A673 (cell line): Measurements from ENCODE around the gene SMC1A.

Experiments used
- EZH2 ChIP-seq: fragments of 200-600 bp; sonication (generic); IDR thresholded peaks from 2 replicates; pipeline ENCODE4 v1.6.1; 2017; ENCODE audit warnings: borderline replicate concordance, low read depth, mild to moderate bottlenecking, mixed read lengths, antibody characterized with exemption, low read length; ENCODE audit not compliant: poor library complexity, severe bottlenecking
- TF ChIP-seq, protein P1 (sequence below): fragments of 300-800, 200-600 bp; sonication (generic); conservative IDR thresholded peaks from 2 replicates; pipeline ENCODE4 v1.5.1; 2017; ENCODE audit warnings: low read depth, mild to moderate bottlenecking, antibody characterized with exemption, low read length, moderate library complexity, mixed read lengths

DNA sequence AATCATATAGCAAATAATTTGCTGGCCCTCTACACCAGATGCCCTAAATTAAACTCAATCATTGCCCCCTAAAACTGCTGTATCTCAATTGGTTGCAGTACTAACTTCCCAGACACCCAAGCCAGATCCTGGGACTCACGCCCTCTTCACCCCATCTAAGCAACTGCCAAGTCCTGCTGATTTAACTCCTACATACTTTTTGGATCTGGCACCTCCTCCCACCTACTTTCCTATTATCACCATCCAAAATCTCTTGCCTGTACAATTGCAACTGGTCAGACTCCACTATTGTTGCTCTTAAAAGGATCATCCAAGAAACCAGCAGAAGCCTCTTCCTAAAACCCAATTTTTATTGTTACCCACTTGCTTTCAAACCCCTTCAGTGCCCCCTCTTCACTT, 16.4 kb upstream of the SMC1A start:
- TF ChIP-seq, protein P1, sequence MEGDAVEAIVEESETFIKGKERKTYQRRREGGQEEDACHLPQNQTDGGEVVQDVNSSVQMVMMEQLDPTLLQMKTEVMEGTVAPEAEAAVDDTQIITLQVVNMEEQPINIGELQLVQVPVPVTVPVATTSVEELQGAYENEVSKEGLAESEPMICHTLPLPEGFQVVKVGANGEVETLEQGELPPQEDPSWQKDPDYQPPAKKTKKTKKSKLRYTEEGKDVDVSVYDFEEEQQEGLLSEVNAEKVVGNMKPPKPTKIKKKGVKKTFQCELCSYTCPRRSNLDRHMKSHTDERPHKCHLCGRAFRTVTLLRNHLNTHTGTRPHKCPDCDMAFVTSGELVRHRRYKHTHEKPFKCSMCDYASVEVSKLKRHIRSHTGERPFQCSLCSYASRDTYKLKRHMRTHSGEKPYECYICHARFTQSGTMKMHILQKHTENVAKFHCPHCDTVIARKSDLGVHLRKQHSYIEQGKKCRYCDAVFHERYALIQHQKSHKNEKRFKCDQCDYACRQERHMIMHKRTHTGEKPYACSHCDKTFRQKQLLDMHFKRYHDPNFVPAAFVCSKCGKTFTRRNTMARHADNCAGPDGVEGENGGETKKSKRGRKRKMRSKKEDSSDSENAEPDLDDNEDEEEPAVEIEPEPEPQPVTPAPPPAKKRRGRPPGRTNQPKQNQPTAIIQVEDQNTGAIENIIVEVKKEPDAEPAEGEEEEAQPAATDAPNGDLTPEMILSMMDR, result no peak
- TF ChIP-seq EZH2, result no peak
